ENCODE data around the gene PYGO1.
"Not testable (repeated sequence)": the region's sequence is repeated elsewhere in the genome, so short reads cannot be mapped to it uniquely, and the experiment has no call there.

PYGO1 gene
- 0 to 0.24 (median 0) reads per million in 4 donors for total RNA-seq

DNA sequence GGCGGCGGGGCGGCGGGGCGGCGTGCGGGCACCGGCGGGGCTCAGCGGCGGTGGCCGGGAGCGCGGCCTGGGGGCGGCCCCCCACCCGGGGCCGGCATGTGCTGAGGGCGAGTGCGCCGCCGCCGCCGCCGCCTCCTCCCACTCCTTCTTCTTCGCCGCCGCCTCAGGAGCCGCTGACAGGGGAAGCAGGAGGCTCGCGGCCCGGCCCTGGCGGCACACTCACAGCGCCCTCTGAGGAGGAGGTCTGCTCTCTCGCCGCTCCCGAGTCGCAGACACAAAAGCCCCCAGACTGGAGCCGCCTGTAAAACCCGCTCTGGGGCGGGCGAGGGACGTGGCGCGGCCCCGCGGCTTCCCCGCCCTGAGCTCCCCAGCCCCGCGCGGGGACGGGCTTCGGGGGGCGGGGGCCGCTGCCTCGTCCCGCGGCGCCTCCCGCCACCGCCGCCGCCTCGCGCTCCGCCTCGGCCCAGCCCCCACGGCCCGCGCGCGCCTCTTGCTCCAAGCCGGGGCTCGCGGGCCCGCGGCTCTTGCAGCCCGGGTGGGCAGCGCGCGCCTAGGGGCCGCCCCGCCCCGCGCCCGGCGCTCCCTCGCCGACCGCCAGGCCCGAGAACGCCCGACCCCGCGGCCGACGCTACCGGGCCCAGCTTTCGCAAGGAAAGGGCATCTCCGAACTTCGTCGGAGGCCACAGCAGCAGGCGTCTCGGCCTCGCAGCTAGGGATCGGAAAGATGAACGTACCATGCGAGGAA is at the start of gene PYGO1:
Gene PYGO1 (minus strand): TSS at position 276 of the 745 bp plus-strand sequence. CDS start 462 bp downstream, outside the sequence.
- peak in 3 of 5 donors; percentile 1 to 17 (median 7) for DNase-seq

DNA sequence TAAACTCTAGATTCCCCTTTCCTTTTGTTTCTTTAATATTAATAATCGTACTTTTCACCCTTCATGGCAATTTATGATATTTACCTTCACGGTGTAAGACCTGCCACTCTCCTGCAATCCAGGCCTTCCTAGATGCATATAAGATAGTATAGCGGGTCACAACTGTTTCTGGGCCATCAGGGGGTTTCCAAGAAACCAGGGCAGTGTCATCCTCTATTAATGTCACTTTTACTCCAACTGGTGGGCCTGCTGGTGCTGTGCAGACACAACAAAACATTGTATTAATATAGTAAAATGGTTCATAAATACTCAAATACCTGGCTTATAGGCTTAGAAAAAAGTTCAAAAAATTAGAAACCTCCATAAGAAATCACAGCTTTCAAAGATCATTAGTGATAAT is 48.9 kb upstream of the PYGO1 start:
- DNase-seq = no peak

DNA sequence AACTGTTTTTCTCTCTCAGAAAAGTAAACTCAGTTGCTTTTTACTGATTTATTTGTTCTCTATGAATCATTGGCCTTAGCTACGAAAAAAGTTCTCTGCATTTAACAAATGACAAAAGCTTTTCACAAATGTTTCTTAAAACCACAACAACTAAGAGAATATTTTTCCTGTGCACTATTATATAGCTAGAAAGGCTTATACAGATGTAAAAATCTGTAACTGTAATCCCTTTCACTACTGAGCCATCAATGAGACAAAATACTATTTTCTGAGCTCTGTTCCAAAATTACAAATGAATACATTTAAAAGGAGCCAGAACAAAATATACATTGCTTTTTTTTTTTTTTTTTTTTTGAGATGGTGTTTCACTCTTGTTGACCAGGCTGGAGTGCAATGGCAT is 45.6 kb upstream of the PYGO1 start:
- no peak for DNase-seq

DNA sequence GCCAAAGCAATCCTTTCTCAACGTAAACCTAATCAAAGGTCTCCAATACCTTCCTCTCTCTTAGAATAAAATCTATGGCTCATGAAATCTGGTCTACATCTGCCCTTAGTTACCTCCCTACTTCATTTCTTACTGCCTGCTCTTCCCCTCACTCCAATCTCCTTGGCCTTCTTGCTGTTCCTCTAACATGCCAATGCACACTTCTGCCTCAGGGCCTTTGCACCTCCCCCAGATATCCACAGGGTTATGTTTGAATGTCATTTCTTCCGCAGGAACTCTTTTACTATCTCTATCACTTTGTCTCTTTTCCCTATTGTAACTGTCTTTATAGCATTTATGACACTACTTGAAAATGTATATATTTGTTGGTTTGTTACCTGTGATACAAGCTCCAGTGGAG is 44.3 kb upstream of the PYGO1 start:
- DNase-seq = no peak

DNA sequence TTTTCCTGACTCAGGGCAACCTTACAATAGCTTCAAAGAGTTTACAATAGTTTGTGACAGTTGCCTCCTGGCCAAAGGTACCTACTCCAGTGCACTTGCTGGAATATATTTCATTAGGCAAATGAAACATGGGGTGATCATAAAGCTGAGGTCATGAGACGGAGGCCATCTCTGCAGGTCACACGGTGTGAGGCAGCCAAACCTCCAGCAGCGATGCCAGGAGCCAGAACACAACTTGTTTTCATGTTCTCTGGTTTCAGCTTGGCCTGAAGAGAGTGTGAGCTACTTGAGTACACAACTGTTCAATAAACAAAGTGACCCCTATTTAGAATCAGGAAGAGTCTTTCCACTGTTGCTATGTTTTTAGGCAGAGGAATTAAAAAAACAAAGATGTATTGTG is 42.7 kb upstream of the PYGO1 start:
- no peak for DNase-seq

DNA sequence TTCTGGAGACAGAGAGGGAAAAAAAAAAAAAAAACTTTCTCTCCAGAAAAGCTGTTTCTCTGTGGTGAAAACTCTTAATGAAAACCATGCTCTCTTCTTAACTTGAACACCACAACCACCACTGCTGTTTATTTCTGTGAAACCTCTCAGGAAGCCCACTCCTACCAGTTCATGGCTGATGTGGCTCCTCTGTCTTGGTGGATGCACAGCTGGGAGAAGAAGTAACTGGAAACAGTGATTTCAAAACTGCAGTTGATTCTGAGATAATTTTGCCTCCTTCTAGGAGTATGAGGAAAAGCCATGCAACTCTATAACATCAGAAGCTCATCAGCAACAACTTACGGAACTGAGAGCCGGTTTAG is 40.2 kb upstream of the PYGO1 start:
- DNase-seq = no peak

DNA sequence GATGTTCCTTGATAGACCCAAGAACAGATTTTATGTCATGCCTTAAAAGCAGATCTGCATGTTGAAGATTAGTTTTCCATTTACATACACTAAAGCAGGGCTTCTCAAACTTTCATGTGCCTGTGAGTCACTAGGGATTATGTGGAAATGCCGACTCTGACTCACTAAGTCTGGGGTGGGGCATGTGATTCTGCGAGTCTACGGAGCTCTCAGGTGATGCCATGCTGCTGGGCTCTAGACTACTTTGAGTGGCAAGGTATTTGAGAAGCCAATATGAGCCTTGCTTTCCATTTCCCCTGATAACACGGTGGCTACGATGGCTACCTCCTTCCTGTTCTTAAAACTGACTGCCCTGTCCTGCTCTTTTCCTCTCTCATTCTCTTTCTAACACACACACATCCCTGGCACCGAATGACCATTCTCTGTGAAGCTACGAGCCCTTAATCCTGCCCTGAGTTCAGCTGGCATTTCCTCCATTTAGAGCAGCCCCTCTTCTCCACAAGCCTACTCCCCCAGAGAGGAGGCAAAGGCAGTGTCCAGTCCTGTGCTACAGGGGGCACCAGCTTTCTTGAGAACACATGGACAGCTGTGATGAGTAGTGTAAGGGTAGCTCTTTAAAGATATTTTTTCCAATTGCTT is 39.7 kb upstream of the PYGO1 start:
- no peak for DNase-seq

GRCh38 chr15:55619783-55620182 is 31.6 kb upstream of the PYGO1 start:
- DNase-seq = no peak

GRCh38 chr15:55618387-55618786 is 30.2 kb upstream of the PYGO1 start:
- no peak for DNase-seq

- no peak for DNase-seq
Measured at GRCh38 chr15:55615445-55615844, 27.3 kb upstream of the PYGO1 start.

DNA sequence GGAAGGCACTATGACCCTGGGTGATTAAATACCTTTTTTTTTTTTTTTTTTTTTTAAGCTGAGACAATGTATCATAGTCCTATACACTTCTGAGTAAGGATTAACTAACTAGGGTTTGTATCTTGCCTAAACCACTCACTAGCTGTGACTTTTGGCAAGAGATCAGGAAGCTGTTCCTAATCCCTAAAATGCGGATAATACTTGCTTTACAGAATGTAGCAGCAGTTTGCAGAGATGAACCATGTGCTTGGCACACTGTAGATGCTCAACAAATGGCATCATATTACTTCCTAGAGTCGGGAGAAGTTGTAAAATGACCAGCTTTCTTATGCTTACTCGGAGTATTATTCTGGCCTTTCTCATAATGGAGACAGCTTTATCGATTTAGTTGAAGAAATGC is 25.6 kb upstream of the PYGO1 start:
- DNase-seq = no peak

- DNase-seq = no peak
Measured at GRCh38 chr15:55606214-55606613, 18.1 kb upstream of the PYGO1 start.

GRCh38 chr15:55601374-55601773 is 13.2 kb upstream of the PYGO1 start:
- no peak for DNase-seq

DNA sequence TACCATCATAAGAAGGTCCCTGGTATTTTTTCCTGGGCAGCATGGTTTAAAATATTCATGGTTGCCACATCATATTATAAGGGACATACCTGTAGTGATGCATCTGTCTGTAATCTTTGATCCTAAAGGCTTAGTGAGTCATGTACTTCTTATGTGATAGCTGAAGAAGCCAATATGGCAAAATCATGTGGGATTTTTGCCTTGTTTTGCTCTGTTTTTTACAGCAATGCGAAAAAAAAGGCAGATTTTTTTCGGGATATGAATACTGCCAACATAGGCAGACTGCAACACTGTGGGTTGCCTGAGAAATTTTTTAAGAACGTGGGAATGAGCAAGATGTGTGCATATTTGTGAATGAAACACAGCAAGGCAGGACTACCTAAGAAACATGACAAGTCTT is 11.3 kb upstream of the PYGO1 start:
- DNase-seq = no peak

GRCh38 chr15:55593019-55593418 is 4.9 kb upstream of the PYGO1 start:
- DNase-seq = not testable (repeated sequence)

DNA sequence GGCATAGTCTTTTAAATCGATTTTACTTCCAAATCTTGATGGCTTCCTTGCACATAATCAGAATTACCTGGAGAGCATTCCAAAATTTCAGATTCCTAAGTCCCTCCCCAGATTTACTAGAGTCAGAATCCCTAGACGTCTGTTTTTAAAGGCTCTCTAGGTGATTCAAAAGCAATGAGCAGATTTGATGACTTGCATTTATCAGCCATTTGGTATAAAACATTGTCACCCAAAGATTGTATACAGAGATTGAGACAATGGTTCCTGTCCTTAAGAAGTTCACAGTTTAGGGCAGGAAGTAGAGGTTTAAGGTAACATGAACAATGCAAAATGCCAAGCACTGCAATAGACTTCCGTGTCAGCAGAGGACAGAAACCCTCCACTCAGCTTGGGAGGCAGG is 2.6 kb upstream of the PYGO1 start:
- DNase-seq = no peak

DNA sequence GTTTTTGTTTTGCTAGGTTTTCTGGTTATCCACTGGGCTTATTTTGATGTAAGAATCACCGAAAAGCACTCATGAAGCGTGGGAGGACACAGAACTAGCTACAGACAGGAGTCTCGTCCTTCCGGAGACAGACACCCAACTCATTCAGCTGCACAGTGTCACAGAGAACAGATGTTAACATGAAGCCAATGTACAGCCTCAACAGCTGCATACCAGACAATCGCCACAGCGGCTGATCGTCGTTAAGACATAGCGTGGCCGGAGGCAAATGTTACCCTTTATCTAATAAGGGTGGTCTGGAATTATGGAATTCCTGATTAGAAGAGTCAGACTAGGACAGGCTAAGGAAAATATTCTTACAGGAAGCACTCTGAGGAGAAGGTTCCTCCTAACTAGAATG is 1.1 kb upstream of the PYGO1 start:
- DNase-seq = no peak

DNA sequence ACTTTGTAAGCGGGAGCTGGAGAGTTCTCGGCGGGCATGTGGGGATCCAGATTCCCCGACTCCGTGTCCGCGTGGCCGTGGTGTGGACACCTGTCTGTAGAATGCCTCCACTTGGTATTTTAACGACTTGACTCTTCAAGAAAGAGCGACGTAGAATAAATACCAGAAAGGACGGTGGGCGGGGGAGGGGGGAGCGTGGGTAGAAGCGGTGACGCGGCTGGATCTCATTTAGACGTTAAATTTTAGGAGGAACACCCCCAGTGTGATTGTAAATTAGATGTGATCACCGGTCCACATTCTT is 620 bp upstream of the PYGO1 start:
- no peak for DNase-seq

DNA sequence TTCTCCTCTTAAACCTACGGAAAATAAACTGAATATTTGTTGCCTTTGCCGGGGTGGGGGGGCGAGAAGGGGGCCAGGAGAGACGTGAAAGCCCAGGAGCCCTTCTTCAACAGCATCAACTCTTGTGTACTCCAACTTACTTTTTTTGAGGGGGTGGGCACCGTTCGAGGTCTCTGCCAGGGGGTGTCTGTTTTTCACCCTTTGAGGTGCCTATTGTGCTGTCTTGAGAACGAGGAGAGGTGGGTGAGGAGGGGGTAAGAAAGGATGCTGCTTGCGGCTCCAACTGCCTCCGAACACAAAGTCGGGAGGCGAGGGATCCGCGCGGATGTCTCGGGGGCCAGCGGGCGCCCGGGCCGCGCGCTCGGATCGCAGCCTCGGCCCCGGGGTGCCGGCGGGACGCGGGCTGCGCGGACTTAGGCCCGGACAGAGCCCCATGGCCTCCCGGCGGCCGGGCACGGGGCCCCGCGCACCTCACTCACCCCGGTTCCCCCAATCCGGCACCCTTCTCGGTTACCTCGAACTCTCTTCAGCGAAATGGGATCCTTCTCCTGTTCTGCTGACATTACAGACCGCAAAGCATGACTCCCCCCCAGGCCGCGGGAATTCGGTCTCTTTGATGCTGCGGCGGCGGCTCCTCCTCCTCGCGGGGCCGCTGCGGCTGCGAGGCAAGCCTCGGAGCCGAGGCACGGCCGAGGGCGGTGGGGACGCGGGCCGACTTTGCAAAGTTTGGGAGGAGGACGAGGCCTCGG is 650 bp downstream of the PYGO1 start:
- no peak for DNase-seq

DNA sequence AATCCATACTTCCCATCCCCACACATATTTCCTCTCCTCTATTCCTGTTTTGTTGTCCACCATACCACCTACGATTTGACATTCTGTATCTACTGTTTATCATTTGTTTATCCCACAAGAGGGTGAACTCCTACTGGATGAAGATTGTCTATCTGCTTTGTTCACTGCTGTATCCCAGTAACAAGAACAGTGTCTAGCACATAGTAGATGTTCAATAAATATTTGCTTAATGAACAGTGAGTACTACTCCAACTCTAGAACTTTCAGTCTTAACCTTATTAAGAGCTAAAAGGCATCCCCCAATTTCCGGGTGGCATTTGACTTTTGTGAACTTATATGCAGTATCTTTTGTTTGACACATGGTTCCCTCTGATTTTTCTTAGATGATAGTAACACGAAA is 1.3 kb downstream of the PYGO1 start:
- no peak for DNase-seq

GRCh38 chr15:55576943-55577342 is 11.2 kb downstream of the PYGO1 start:
- DNase-seq = no peak

GRCh38 chr15:55574096-55574495 is 14.0 kb downstream of the PYGO1 start:
- no peak for DNase-seq

- DNase-seq = no peak
Measured at GRCh38 chr15:55573224-55573623, 14.9 kb downstream of the PYGO1 start.

All from T-helper 1 cell (primary cell).